HG02678 (cell line): ENCODE data around the gene CCR2.
"Not testable (repeated sequence)": the region's sequence is repeated elsewhere in the genome, so short reads cannot be mapped to it uniquely, and the experiment has no call there.

Source experiments
- ATAC-seq: cut with Tn5 transposase; IDR thresholded peaks from one replicate; pipeline ENCODE4 v1.9.1; 2021; ENCODE audit warnings: mild to moderate bottlenecking, moderate library complexity; ENCODE audit not compliant: unreplicated experiment

The CCR2 gene

GRCh38 chr3:46353647-46354410 lies at the start of gene CCR2:
CCR2 (plus strand) TSS chr3:46354111; CDS start chr3:46357528, 3,417 bp downstream.
- ATAC-seq = no peak

GRCh38 chr3:46304739-46305138 lies 49.2 kb upstream of the CCR2 start:
- ATAC-seq = no peak

DNA sequence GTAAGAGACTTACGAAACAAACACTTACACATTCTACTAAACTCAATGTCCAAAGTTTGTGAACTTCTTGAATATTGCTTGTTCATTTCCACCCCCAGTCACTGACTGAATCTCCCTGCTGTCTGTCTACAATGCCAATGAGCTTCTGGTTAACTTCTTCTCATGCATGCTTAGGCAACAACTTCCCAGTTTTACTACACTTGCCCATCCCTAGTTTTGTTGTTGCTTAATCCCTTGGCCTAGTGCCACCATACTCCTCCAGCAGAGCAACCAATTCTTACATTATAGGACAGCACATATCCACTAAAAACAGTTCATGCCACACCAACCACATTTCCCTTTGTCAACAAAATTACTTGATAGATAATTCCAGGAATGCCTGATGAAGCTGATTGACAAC lies 40.9 kb upstream of the CCR2 start:
- no peak for ATAC-seq

DNA sequence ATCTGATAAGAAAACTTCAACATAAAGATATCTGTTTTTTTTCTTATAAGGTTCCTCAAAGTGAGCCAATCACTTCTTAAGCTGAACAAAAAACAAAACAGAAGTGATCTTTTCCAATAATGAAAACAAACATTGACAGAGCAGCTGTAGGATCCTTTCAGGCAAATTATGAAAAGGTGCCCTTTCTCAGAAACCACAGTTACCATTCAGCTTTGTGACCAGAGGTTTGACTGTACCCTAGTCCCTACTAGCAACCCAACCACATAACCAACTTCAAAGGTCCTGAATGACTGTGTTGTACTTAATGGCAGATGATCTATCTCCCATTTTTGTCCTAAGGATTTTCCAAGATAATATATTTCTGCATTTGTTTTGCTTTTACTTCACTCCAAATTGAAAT lies 39.4 kb upstream of the CCR2 start:
- ATAC-seq = peak; percentile 72

- ATAC-seq = no peak
Measured at GRCh38 chr3:46316206-46316605, 37.7 kb upstream of the CCR2 start.

DNA sequence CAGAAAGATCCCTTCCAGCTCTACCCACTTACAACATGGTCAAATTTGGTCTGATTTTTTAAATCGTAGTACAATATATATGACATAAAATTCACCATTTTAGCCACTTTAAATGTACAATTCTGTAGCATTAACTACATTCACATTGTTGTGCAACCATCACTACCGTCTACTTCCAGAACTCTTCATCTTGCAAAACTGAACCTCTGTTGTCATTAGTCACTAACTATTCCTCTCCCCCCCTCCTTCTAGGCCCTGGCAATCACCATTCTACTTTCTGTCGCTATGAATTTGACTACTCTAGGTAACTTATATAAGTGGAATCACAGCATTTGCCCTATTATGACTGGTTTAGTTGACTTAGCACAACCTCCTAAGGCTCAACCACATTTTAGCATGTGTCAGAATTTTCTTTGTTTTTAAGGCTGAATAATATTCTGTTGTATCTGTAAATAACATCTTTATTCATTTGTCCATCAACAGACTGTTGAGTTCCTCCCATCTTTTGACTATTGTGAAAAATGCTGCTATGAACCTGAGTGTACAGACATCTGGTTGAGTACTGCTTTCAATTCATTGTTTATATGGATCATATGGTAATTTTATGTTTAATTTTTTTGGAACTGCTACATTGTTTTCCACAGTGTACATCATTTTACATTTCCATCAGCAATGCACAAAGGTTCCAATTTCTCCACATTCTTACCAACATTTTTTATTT lies 35.5 kb upstream of the CCR2 start:
- ATAC-seq = no peak

- ATAC-seq = peak; percentile 65
Measured at GRCh38 chr3:46321461-46322104, 32.3 kb upstream of the CCR2 start.

- no peak for ATAC-seq
Measured at GRCh38 chr3:46324036-46324435, 29.9 kb upstream of the CCR2 start.

- ATAC-seq = no peak
Measured at GRCh38 chr3:46325645-46326300, 28.1 kb upstream of the CCR2 start.

- ATAC-seq = not testable (repeated sequence)
Measured at GRCh38 chr3:46330676-46331075, 23.2 kb upstream of the CCR2 start.

- ATAC-seq = no peak
Measured at GRCh38 chr3:46334741-46335478, 19.0 kb upstream of the CCR2 start.

GRCh38 chr3:46335541-46335940 lies 18.4 kb upstream of the CCR2 start:
- ATAC-seq = no peak

GRCh38 chr3:46337911-46338310 lies 16.0 kb upstream of the CCR2 start:
- no peak for ATAC-seq

DNA sequence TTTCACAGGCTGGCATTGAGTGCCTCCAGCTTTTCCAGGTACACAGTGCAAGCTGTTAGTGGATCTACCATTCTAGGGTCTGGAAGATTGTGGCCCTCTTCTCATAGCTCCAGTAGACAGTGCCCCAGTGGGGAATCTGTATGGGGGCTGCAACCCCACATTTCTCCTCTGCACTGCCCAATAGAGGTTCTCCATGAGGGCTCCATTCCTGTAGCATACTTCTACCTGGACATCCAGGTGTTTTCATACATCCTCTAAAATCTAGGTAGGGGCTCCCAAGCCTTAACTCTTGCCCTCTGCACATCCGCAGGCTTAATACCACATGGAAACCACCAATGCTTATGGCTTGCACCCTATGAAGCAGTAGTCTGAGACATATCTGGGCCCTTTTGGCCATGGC lies 15.1 kb upstream of the CCR2 start:
- ATAC-seq = no peak

DNA sequence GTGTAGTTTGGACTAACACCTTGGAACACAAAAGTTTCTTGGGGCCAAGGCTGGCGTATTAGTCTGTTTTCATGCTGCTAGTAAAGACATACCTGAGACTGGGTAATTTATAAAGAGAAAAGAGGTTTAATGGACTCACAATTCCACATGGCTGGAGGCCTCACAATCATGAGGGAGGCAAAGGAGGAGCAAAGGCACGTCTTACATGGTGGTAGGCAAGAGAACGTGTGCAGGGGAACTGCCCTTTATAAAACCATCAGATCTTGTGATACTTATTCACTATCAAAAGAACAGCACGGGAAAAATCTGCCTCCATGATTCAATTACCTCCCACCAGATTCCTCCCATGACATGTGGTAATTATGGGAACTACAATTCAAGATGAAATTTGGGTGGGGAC lies 9.4 kb upstream of the CCR2 start:
- no peak for ATAC-seq

DNA sequence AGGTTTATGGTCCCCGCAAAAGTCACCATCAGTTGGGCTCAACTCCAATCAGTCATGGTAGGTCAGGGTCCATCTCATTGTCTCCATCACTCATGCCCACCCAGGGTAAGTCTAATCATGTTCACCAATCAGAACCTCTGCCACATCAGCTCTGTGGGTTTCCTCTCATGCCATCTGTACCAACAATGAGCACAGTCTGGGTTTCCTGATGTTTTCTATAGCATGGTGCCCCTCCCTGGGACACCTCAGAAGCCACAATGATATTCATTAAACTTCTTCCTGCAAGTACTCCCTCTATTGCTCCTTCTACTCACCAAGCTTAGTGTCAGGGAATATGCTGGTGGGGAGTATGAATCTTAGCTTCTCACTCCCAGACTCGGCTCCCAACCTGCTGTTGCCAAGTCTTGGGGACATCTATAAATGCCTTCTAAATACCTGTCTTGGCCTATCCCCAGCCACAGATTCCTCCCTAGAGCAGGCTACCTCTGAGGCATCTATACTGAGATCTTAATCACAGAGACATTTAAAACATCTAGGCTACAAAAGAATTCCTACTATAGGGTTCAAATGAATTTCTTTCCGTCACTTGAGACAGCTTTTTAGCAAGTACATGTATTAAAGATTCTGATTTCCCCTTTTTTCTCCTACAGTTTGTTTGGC lies 5.0 kb upstream of the CCR2 start:
- no peak for ATAC-seq

GRCh38 chr3:46349484-46350261 lies 4.2 kb upstream of the CCR2 start:
- ATAC-seq = peak; percentile 83

DNA sequence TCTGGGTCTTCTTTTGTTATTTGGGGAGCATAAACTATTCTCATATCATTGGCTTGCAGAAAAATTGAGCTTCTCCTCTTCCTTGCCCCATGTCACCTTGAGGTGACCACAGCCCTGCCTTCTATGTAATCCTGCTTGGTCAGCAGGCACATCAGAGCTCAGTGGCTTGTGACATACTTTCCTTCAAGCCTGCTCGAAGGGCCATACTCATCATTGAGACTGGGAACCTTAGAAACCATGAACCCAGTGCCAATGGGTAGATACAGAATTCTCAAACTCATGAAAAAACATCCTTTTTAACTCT lies 3.7 kb upstream of the CCR2 start:
- ATAC-seq = no peak

GRCh38 chr3:46351646-46352045 lies 2.3 kb upstream of the CCR2 start:
- ATAC-seq = no peak

DNA sequence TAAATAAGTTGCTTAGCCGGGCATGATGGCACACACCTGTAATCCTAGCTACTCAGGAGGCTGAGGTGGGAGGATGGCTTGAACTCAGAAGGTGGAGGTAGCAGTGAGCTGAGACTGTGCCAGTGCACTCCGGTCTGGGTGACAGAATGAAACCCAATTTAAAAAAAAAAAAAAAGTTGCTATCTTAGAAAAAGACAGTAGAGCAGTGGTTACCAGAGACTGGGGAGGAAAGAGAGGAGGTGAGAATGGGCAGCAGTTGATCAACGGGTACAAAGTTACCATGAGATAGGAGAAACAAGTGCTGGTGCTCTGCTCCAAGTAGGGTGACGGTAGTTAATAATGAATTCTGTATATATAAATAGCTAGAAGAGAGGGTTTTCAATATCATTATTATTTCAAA lies 821 bp upstream of the CCR2 start:
- no peak for ATAC-seq
